ENCODE measurements around the gene KLK14.

DNA sequence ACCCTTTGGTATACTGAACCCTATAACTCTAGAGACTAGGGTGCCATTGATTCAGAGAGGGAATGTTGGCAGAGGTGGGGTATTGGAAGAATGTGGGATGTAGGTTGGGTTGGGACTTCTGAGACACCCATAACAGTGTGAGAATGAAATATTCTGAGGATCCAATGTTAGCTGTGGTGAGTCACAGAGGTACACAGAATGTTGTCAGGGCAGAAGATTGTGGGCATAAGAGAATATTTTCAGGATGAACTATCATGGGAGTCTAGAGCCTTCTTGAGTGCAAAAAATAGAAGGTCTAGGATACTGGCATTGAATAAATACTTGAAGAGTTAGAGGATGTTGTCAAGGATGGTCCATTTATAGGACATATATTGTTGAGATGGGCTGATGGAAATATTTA is 26.8 kb downstream of the KLK14 start:
- TF ChIP-seq, protein P1, sequence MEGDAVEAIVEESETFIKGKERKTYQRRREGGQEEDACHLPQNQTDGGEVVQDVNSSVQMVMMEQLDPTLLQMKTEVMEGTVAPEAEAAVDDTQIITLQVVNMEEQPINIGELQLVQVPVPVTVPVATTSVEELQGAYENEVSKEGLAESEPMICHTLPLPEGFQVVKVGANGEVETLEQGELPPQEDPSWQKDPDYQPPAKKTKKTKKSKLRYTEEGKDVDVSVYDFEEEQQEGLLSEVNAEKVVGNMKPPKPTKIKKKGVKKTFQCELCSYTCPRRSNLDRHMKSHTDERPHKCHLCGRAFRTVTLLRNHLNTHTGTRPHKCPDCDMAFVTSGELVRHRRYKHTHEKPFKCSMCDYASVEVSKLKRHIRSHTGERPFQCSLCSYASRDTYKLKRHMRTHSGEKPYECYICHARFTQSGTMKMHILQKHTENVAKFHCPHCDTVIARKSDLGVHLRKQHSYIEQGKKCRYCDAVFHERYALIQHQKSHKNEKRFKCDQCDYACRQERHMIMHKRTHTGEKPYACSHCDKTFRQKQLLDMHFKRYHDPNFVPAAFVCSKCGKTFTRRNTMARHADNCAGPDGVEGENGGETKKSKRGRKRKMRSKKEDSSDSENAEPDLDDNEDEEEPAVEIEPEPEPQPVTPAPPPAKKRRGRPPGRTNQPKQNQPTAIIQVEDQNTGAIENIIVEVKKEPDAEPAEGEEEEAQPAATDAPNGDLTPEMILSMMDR (IDR thresholded peaks at IDR 0.05 in 4 of 5, conservative IDR thresholded peaks at IDR 0.05 in 1 of 5): no peak
- TF ChIP-seq POLR2A (IDR thresholded peaks at IDR 0.05): no peak
